ENCODE data around the gene TBC1D2.

TBC1D2 gene

GRCh38 chr9:98168153-98168780 lies 87.2 kb downstream of the TBC1D2 start:
- Mint-ChIP-seq H3K27ac (no peak overlapping the region), H3K9me3 (no peaks in the 10 kb centered on the region), H3K4me1 (peaks cover 64% of the 10 kb centered on the region), H3K36me3 (peaks cover 9% of the 10 kb centered on the region), H3K4me3 (peak overlapping the region; percentile 68)
- DNase-seq (ENCODE audit: low spot score in 2 of 2) (no peak), ATAC-seq (no peak)

- no peaks in the 10 kb centered on the region for H3K9me3 Mint-ChIP-seq
- DNase-seq (ENCODE audit: low spot score in 2 of 2) (no peak), ATAC-seq (no peak)
- no peak overlapping the region for H3K4me3 Mint-ChIP-seq
- H3K27ac Mint-ChIP-seq = no peak overlapping the region
- peaks cover 59% of the 10 kb centered on the region for H3K4me1 Mint-ChIP-seq
- H3K36me3 Mint-ChIP-seq = no peaks in the 10 kb centered on the region
Observed at GRCh38 chr9:98164912-98165311, 90.5 kb downstream of the TBC1D2 start.

- ATAC-seq (no peak), DNase-seq (ENCODE audit: low spot score in 2 of 2) (no peak)
- Mint-ChIP-seq H3K9me3 (no peaks in the 10 kb centered on the region), H3K4me1 (peaks cover 59% of the 10 kb centered on the region), H3K27ac (no peak overlapping the region), H3K4me3 (no peak overlapping the region), H3K36me3 (peaks cover 5% of the 10 kb centered on the region)
Observed at GRCh38 chr9:98162613-98163012, 92.8 kb downstream of the TBC1D2 start.

DNA sequence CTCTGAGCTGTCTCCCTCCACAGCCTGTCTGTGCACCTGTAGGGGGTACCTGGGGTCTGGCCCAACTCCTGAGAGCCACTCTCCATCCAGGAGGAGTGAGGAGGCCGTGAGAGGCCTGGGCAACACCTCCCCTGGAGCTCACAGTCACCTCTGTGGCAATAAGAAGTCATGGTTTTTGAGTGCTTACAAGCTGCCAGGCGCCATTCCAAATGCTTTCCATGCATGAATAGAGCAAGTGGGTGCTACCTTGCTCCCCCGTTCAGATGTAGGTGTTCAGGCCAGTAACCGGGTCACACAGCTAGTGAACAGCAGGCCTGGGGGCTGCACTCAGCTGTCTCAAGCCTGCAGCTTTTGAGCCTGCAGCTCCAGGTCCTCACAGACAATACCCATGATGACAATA lies 93.6 kb downstream of the TBC1D2 start:
- Mint-ChIP-seq H3K36me3 (peaks cover 5% of the 10 kb centered on the region), H3K4me1 (peaks cover 59% of the 10 kb centered on the region), H3K9me3 (no peaks in the 10 kb centered on the region), H3K27ac (no peak overlapping the region), H3K4me3 (no peak overlapping the region)
- DNase-seq (ENCODE audit: low spot score in 2 of 2) = no peak
- no peak for ATAC-seq

DNA sequence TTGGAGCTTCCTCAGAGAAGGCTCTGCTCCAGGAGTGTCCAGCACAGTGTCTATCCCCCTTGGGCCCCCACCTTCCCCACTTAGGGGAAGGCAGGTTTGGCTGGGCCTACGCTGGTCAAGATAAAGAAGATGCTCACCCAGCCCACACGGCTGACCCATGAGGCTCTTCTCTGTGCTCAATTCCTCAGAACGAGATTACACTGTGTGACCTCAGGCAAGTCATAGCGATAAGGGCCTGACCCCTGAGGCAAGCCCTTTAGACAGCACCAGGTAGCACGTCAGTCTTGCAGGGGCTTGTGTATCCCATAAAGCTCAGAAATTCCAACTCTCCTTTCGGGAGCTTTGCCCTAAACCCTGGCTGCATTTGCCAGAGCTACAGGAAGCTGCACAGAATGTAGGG lies 95.7 kb downstream of the TBC1D2 start:
- peak overlapping the region; percentile 79 for H3K27ac Mint-ChIP-seq
- H3K9me3 Mint-ChIP-seq = no peaks in the 10 kb centered on the region
- no peak for ATAC-seq
- peaks cover 22% of the 10 kb centered on the region for H3K36me3 Mint-ChIP-seq
- H3K4me3 Mint-ChIP-seq = no peak overlapping the region
- peaks cover 48% of the 10 kb centered on the region for H3K4me1 Mint-ChIP-seq
- no peak for DNase-seq (ENCODE audit: low spot score in 2 of 2)

DNA sequence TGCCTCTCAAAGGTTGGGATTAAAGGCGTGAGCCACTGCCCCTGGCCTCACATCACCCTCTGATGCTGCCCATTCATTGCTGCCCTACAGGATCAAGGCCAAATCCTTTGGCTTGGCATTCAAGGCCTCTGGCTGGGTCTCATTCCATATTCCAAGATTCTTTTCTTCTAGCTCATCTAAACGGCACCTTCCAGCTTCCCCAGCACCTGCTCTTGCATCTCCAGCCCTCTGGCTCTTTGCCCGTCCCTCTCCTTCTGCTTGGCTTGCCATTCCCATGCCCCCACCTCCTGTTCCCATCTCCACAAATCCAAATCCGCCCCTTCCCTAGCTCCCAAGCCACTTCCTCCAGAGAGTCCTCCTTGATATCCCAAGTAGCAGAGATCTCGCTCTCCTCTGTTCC lies 96.1 kb downstream of the TBC1D2 start:
- Mint-ChIP-seq H3K4me1 (peaks cover 43% of the 10 kb centered on the region), H3K9me3 (no peaks in the 10 kb centered on the region), H3K4me3 (no peak overlapping the region), H3K27ac (peak overlapping the region; percentile 79), H3K36me3 (peaks cover 22% of the 10 kb centered on the region)
- ATAC-seq = no peak
- DNase-seq (ENCODE audit: low spot score in 2 of 2) = no peak

- H3K4me1 Mint-ChIP-seq = peaks cover 32% of the 10 kb centered on the region
- DNase-seq (ENCODE audit: low spot score in 2 of 2) (peak in 1 of 2 donors; percentile 56), ATAC-seq (peak; percentile 91)
- peaks cover 22% of the 10 kb centered on the region for H3K36me3 Mint-ChIP-seq
- H3K4me3 Mint-ChIP-seq = peak overlapping the region; percentile 4
- H3K9me3 Mint-ChIP-seq = no peaks in the 10 kb centered on the region
- H3K27ac Mint-ChIP-seq = peak overlapping the region; percentile 79
Observed at GRCh38 chr9:98158071-98158831, 97.2 kb downstream of the TBC1D2 start.

GRCh38 chr9:98157372-98157771 lies 98.1 kb downstream of the TBC1D2 start:
- Mint-ChIP-seq H3K4me1 (peaks cover 31% of the 10 kb centered on the region), H3K27ac (peak overlapping the region; percentile 79), H3K4me3 (no peak overlapping the region), H3K9me3 (no peaks in the 10 kb centered on the region), H3K36me3 (peaks cover 22% of the 10 kb centered on the region)
- DNase-seq (ENCODE audit: low spot score in 2 of 2) (no peak), ATAC-seq (no peak)

- Mint-ChIP-seq H3K27ac (no peak overlapping the region), H3K4me3 (no peak overlapping the region)
- ATAC-seq = no peak
Observed at GRCh38 chr9:98154678-98155077, 100.8 kb downstream of the TBC1D2 start.

GRCh38 chr9:98152526-98152925 lies 102.9 kb downstream of the TBC1D2 start:
- Mint-ChIP-seq H3K36me3 (peaks cover 18% of the 10 kb centered on the region), H3K9me3 (no peaks in the 10 kb centered on the region), H3K4me3 (no peak overlapping the region), H3K27ac (no peak overlapping the region), H3K4me1 (peaks cover 7% of the 10 kb centered on the region)
- ATAC-seq (no peak), DNase-seq (ENCODE audit: low spot score in 2 of 2) (no peak)

More at GRCh38 chr9:98154678-98155077, 100.8 kb downstream of the TBC1D2 start:
- no peak for DNase-seq (ENCODE audit: low spot score in 2 of 2)
- H3K9me3 Mint-ChIP-seq = no peaks in the 10 kb centered on the region
- peaks cover 23% of the 10 kb centered on the region for H3K4me1 Mint-ChIP-seq
- peaks cover 22% of the 10 kb centered on the region for H3K36me3 Mint-ChIP-seq

- Mint-ChIP-seq H3K4me1 (peaks cover 18% of the 10 kb centered on the region), H3K27ac (no peak overlapping the region), H3K36me3 (peaks cover 6% of the 10 kb centered on the region), H3K9me3 (no peaks in the 10 kb centered on the region), H3K4me3 (no peak overlapping the region)
- ATAC-seq = no peak
- no peak for DNase-seq (ENCODE audit: low spot score in 2 of 2)
Observed at GRCh38 chr9:98150721-98151120, 104.7 kb downstream of the TBC1D2 start.

GRCh38 chr9:98150164-98150563 lies 105.3 kb downstream of the TBC1D2 start:
- H3K9me3 Mint-ChIP-seq = no peaks in the 10 kb centered on the region
- peaks cover under 1% of the 10 kb centered on the region for H3K36me3 Mint-ChIP-seq
- no peak overlapping the region for H3K27ac Mint-ChIP-seq
- ATAC-seq (no peak), DNase-seq (ENCODE audit: low spot score in 2 of 2) (no peak)
- H3K4me3 Mint-ChIP-seq = no peak overlapping the region
- peaks cover 18% of the 10 kb centered on the region for H3K4me1 Mint-ChIP-seq

DNA sequence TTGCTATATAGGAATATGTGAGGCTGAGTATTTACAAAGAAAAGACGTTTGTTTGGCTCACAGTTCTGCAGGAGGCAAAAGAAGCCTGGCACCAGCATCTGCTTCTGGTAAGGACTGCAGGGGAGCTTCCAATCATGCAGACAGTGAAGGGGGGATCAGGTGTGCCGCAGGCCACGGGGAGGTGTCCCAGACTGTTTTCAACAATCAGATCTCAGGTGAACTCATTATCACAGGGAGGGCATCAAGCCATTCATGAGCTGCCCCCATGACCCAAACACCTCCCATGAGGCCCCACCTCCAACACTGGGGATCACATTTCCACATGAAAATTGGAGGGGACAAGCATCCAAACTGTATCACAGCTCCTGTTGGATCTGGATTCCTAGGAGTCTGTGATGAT lies 106.0 kb downstream of the TBC1D2 start:
- H3K36me3 Mint-ChIP-seq = no peaks in the 10 kb centered on the region
- H3K4me1 Mint-ChIP-seq = peaks cover 20% of the 10 kb centered on the region
- no peak overlapping the region for H3K4me3 Mint-ChIP-seq
- no peaks in the 10 kb centered on the region for H3K9me3 Mint-ChIP-seq
- no peak overlapping the region for H3K27ac Mint-ChIP-seq
- DNase-seq (ENCODE audit: low spot score in 2 of 2) = no peak
- no peak for ATAC-seq
